NT2/D1 (cell line): Measurements from ENCODE around the gene FAM241B.

ENCODE experiments used
- YY1 ChIP-seq: IDR thresholded peaks from 2 replicates; pipeline ENCODE4 v1.6.1; 2011; ENCODE audit not compliant: insufficient read length, insufficient read depth
- ZNF274 ChIP-seq: IDR thresholded peaks from 2 replicates; pipeline ENCODE4 v1.6.1; 2011; ENCODE audit warnings: mild to moderate bottlenecking, low read depth, low read length

DNA sequence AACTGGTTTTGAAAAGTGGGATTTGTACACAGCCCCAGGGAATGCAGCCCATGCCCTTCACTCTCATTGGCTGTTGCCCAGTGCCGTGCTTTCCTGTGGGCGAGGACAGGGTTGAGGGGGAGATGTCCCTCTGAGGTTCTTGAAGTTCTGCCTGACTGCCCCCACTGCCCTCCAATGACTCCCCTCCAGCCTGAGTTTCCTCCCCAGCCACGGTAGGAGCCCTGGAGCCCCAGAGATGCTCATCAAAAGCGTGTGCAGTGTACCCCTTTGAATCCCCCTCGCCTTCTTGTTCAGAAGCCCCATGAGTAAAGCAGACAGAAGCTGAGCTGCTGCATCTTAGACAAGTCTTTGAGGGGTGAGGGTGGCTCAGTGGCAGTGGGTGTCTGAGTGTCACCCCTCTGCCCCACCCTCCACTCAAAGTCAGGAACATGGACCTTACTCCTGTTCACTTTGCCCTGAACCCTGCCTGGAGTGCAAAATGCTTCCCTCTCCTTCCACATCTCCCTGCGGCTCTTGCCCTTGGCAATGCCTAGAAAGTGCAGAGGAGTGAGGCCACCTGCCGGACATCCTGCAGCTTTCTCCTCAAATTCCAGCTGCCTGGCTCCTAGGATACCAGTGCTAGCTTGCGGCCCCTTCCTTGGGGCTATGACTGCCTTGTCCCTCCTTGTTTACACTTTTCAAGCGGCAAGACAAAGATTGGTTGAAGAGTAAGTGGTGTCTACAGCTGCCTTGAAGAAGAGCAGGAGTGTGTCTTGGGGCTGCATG lies 19.9 kb downstream of the FAM241B start:
- no peak for TF ChIP-seq ZNF274
- TF ChIP-seq YY1 = no peak
